ENCODE measurements around the gene STK32B.

Gene STK32B

DNA sequence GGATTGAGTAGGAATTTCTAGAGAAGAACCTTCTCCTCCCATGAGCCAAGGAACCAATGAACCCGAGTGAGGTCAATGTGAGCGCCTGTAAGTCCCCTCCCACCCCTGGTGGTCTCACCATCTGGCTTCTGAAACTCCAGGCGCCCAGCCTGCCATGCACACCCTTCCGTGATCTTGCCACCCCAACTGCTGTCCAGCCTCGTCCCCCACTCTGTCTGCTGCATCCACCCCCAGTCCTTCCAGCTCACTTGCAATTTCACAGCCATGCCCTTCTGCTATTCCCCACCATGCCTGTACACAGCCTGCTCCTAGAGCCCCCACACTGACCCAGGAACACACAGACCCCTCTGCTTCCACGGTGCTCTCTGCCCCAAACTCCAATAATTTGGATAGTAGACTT, 323.7 kb downstream of the STK32B start:
- H3K27me3 Mint-ChIP-seq, result no peaks in the 10 kb centered on the region
- no peaks in the 10 kb centered on the region for H3K4me1 Mint-ChIP-seq (ENCODE audit: low read depth)
- no peaks in the 10 kb centered on the region for H3K36me3 Mint-ChIP-seq (ENCODE audit: low read depth)
- H3K4me3 Mint-ChIP-seq, result no peak overlapping the region
- peaks cover 5% of the 10 kb centered on the region for H3K9me3 Mint-ChIP-seq
- no peak overlapping the region for H3K27ac Mint-ChIP-seq

DNA sequence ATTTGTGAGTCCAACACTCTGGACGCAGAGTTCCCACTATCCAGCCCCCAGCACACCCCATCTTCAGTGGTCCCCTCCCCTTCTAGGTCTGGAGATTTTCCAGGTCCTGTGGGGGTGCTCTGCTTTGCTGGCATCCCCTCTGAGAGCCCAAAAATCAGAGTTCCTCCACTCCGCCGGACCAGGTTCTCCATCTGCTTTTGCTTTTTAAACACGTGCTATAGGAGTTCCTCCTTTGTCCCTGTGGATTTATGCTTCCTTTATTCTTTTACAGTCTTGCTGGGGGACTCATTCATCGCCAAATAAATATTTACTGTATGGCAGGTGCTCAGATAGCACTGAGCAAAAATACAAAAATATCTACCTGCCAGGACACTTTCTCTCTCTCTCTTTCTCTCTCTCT, 324.7 kb downstream of the STK32B start:
- H3K4me1 Mint-ChIP-seq (ENCODE audit: low read depth), result no peaks in the 10 kb centered on the region
- H3K9me3 Mint-ChIP-seq, result peaks cover 5% of the 10 kb centered on the region
- H3K4me3 Mint-ChIP-seq, result no peak overlapping the region
- no peak overlapping the region for H3K27ac Mint-ChIP-seq
- no peaks in the 10 kb centered on the region for H3K27me3 Mint-ChIP-seq
- H3K36me3 Mint-ChIP-seq (ENCODE audit: low read depth), result no peaks in the 10 kb centered on the region

DNA sequence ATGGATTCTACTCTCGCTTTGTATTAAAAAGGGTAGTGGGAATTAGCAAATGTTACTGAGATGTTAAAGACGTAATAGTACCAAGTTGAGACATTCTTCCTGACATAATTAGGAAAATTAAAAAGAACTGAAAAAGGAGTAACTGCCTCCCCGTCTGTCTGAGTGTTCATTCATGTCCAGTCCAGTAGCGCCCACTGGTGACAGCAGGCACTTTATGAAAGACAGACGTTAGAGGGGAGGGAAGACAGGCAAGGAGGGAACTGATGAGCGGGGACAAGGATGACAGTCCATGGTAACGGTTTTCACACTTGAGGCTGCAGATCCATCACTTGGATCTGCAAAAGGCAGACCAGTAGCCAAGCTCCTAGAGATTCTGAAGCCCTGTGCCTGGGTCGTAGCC, 326.7 kb downstream of the STK32B start:
- Mint-ChIP-seq H3K27me3 (no peaks in the 10 kb centered on the region), H3K27ac (no peak overlapping the region), H3K4me1 (ENCODE audit: low read depth) (no peaks in the 10 kb centered on the region), H3K9me3 (peaks cover 5% of the 10 kb centered on the region), H3K36me3 (ENCODE audit: low read depth) (no peaks in the 10 kb centered on the region), H3K4me3 (no peak overlapping the region)

DNA sequence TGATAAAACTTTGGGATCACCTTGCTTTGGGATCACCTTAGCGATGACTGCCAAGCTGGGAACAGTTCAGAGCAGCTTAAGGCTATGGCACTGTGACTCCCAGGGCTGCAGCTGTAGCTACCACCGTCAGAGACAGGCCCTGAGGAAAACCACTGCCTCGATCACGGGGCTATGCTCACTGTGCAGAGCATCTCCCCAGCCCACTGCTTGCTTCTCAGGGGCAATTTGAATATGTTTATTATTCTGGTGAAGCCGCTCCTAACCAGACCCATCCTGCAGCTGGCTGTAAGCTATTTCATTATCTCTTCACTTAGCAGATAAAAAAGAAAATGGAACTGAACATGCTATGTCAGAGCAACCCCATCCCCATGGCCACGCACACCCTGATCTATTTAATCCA, 328.6 kb downstream of the STK32B start:
- Mint-ChIP-seq H3K36me3 (ENCODE audit: low read depth) (no peaks in the 10 kb centered on the region), H3K27me3 (no peaks in the 10 kb centered on the region), H3K4me3 (no peak overlapping the region), H3K27ac (no peak overlapping the region), H3K9me3 (no peaks in the 10 kb centered on the region), H3K4me1 (ENCODE audit: low read depth) (no peaks in the 10 kb centered on the region)

DNA sequence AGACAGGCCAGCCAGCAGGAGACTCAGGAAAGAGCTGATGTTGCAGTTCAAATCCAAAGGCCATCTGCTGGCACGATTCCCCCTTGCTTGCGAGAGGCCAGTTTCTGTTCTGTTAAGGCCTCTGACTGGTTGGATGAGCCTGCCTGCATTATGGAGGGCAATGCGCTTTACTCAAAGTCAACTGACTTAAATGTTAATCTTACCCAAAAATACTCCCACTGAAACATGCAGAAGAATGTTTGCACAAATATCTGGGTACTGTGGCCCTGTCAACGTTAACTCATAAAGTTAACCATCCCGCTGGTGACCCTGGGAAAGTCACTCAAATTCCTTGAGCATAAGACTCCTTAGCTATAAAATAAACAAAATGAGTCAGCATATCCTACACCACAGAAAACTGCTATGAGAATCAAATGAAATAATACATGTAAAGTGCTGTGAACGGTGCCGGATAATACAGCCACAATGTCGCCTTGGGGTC, 330.7 kb downstream of the STK32B start:
- no peaks in the 10 kb centered on the region for H3K27me3 Mint-ChIP-seq
- H3K4me1 Mint-ChIP-seq (ENCODE audit: low read depth), result no peaks in the 10 kb centered on the region
- H3K9me3 Mint-ChIP-seq, result no peaks in the 10 kb centered on the region
- no peaks in the 10 kb centered on the region for H3K36me3 Mint-ChIP-seq (ENCODE audit: low read depth)
- no peak overlapping the region for H3K4me3 Mint-ChIP-seq
- no peak overlapping the region for H3K27ac Mint-ChIP-seq

DNA sequence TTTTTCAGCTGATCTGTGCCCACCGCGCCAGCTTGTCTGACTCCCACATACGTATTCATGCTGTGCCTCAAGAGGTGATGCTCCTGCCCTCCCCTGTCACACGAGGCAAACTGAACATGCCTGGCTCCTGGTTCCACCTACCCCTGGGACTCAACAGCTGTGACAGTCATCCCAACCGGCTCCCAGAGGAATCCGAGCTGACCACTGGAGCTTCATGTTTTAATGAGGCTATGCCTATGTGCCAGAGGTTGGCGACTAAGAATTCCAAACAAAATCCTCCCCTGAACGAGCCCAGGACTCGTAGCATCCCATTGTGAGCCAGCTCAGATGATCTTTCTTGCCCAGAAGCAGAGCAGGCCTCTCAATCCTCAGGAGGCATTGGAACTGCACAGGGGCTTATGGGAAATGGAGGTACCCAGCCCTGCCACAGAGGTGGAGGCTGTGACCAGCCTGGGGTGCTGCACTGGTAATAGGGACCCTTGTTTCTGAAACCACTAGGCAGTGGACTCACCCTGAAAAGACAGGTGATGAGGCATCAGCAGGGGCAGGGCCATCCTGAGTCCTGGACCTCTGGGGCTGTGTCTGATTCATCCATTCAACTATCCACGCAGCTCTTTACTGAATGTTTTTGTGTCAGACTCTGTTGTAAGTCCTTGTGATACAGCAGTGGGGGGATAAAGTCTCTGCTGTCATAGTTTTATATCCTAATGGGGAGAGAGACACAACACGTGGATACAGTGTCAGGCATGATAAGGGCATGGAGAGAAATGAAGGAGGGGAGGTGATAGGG, 332.1 kb downstream of the STK32B start:
- Mint-ChIP-seq H3K4me1 (ENCODE audit: low read depth) (no peaks in the 10 kb centered on the region), H3K9me3 (no peaks in the 10 kb centered on the region), H3K36me3 (ENCODE audit: low read depth) (no peaks in the 10 kb centered on the region), H3K27me3 (no peaks in the 10 kb centered on the region), H3K27ac (no peak overlapping the region), H3K4me3 (no peak overlapping the region)

DNA sequence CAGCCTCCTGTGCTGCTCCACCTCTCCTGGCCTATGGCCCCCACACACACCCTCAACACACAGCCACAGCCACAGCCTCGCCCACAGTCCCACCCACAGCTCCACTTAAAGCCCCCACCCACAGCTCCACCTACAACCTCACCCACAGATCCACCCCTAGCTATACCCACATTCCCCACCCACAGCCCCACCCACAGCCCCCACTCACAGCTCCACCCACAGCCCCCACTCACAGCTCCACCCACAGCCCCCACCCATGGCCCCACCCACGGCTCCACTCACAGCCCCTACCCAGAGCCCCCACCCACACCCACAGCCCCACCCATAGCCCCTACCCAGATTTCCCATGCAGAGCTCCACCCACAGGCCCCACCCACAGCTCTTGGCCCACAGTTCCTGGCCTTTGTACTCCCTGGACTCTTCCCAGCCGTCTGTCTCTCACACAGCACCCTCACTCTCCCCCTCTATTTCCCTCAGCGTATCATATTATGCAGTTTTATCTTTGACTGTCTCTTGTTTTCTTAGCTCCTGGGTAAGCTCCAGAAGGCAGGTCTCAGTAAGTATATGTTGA, 334.5 kb downstream of the STK32B start:
- Mint-ChIP-seq H3K4me1 (ENCODE audit: low read depth) (no peaks in the 10 kb centered on the region), H3K9me3 (no peaks in the 10 kb centered on the region), H3K36me3 (ENCODE audit: low read depth) (no peaks in the 10 kb centered on the region), H3K4me3 (no peak overlapping the region), H3K27ac (no peak overlapping the region), H3K27me3 (no peaks in the 10 kb centered on the region)

DNA sequence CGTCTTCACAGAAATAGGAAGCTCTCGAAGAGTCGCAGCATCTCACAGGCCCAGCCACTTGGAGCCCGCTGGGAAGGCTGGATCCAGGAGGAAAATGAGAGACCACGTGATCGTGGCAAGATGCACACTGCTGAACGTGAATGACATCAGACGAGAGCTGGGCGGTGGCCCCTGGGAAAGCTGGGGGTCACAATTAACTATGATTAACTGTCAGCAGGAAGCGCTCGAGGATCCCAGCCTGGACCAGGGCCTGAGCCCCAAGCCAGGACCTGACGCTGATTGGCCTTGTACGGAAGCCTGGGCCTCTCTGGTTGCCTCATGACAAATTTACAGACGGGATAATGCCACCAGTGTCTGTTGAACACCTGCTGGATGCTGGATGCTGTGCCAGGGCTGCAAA, 335.6 kb downstream of the STK32B start:
- Mint-ChIP-seq H3K9me3 (no peaks in the 10 kb centered on the region), H3K27me3 (no peaks in the 10 kb centered on the region), H3K4me3 (no peak overlapping the region), H3K36me3 (ENCODE audit: low read depth) (no peaks in the 10 kb centered on the region), H3K27ac (no peak overlapping the region), H3K4me1 (ENCODE audit: low read depth) (no peaks in the 10 kb centered on the region)

DNA sequence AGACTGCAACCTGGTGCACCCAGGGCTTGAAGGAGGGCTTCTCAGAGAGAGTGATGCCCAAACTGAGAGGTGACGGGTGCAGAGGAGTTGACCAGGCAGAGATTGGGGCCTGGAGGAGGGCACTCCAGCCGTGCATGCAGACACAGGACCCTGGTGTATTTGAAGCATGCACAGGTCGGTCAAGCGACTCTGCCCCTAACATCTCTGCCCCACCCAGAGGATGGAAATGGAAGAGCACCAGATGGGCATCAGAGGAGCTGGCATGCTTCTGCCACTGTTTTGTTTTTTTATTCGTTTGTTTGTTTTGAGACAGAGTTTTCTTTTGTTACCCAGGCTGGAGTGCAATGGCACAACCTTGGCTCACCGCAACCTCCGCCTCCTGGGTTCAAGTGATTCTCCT, 336.2 kb downstream of the STK32B start:
- Mint-ChIP-seq H3K27ac (no peak overlapping the region), H3K9me3 (no peaks in the 10 kb centered on the region), H3K27me3 (no peaks in the 10 kb centered on the region), H3K36me3 (ENCODE audit: low read depth) (no peaks in the 10 kb centered on the region), H3K4me1 (ENCODE audit: low read depth) (no peaks in the 10 kb centered on the region), H3K4me3 (no peak overlapping the region)

DNA sequence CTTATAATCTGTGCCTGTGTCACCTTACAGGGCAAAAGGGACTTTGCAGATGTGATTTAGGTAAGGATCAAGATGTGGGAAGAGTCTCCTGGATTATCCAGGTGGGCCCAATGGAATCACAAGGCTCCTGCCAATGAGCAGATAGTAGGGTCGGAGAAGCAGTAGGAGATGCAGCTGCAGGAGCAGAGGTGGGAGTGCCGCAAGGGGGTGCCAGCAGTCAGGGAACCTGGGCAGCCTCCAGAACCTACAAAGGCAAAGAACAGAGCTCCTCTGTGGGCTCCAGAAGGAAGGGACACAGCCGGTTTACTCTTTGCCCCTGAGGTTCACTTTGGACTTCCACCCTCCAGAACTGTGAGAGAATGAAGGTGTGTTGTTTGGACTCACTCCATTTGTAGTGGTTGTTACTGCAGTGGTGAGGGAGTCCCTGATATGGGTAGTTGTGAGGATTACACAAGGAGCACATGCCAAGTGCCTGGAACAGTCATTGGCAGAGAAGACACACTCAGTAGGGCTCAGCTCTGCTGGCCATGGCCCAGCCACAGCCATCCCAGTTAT, 338.6 kb downstream of the STK32B start:
- H3K9me3 Mint-ChIP-seq, result no peaks in the 10 kb centered on the region
- no peak overlapping the region for H3K4me3 Mint-ChIP-seq
- no peaks in the 10 kb centered on the region for H3K4me1 Mint-ChIP-seq (ENCODE audit: low read depth)
- no peaks in the 10 kb centered on the region for H3K27me3 Mint-ChIP-seq
- H3K27ac Mint-ChIP-seq, result no peak overlapping the region
- no peaks in the 10 kb centered on the region for H3K36me3 Mint-ChIP-seq (ENCODE audit: low read depth)

DNA sequence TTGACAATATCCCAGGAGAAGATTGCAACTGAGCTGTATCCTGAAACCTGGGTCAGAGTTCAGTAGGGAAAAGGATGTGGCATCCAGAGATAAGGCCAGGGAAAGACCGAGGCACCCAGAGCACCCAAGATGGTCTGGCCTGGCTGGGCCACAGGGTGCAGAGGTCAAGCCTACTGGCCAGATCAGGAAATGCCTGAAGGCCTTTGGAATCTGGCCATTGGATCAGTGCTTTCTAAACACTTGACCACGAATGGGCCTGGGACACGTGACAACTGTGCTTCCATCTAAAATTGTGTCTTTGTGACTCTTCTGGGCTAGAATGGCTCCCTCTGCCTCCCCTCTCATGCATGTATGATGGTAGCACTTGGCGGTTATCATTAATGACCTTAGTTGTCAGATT, 340.2 kb downstream of the STK32B start:
- no peaks in the 10 kb centered on the region for H3K9me3 Mint-ChIP-seq
- no peaks in the 10 kb centered on the region for H3K36me3 Mint-ChIP-seq (ENCODE audit: low read depth)
- H3K27ac Mint-ChIP-seq, result no peak overlapping the region
- H3K27me3 Mint-ChIP-seq, result no peaks in the 10 kb centered on the region
- H3K4me1 Mint-ChIP-seq (ENCODE audit: low read depth), result no peaks in the 10 kb centered on the region
- no peak overlapping the region for H3K4me3 Mint-ChIP-seq

DNA sequence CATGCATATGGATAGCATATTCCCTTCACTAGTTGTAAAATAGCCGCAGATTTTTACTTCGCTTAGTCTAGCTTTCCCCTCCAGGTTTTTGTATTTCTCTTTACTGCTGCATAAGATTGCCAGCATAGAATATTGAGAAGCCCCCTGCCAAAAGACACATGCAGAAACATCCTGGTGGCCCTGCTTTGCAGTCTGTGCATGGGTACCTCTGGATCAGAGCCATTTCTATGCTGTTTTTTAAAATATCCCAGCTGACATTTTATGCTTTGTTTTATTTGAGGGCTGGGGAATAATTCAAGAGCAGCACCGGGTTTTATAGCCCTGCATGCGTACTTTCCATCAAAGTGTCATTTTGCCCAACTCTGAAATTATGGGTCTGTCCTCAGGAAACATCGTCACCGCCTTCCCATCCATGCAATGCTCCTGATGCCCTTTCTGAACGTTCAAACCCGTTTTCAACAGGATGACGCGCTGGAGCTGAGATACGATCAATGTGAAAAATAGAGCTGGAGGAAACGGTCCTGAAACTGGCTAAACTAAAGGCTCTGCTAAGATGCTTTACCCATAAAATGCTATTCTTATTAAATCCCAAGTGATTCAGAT, 342.7 kb downstream of the STK32B start:
- H3K4me1 Mint-ChIP-seq (ENCODE audit: low read depth), result no peaks in the 10 kb centered on the region
- no peaks in the 10 kb centered on the region for H3K36me3 Mint-ChIP-seq (ENCODE audit: low read depth)
- H3K4me3 Mint-ChIP-seq, result no peak overlapping the region
- no peaks in the 10 kb centered on the region for H3K9me3 Mint-ChIP-seq
- H3K27ac Mint-ChIP-seq, result no peak overlapping the region
- H3K27me3 Mint-ChIP-seq, result no peaks in the 10 kb centered on the region

DNA sequence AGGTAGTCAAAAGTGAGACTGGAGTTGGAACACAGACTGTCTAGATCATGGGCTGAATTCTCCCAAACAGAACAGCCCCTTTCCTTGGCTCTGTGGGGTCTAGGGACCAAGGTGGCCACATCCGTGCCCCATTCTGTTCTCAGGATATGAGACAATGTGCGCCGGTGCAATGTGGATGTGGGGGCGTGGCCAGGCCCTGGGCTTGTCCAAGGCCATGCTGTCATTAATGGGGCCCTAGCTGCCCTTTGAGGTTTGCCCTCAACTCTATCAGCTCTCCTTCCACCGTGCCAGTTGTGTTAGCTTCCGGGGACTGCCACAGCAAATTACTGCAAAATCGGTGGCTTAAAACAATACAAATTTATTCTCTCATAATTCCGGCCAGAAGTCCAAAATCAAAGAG, 344.5 kb downstream of the STK32B start:
- Mint-ChIP-seq H3K27me3 (no peaks in the 10 kb centered on the region), H3K4me1 (ENCODE audit: low read depth) (no peaks in the 10 kb centered on the region), H3K27ac (no peak overlapping the region), H3K9me3 (no peaks in the 10 kb centered on the region), H3K36me3 (ENCODE audit: low read depth) (no peaks in the 10 kb centered on the region), H3K4me3 (no peak overlapping the region)

DNA sequence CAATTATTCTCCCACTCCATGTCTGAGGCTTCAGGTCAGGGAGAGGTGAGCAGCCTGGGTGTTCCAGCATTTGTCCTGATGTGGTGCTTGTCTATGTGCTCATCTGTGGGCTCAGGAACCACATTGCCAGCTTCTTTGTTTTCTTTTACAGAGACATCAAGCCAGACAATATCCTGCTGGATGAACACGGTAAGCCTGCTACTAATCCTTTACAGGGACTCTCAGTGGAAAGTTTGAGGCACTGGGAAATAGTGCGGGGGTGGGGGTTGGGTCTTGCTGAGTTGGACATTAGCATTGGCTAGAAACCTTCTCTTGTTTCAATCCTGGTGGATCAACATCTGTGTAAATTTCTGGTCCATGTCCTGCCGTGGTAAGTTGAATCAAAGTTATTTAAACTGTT, 346.8 kb downstream of the STK32B start:
- Mint-ChIP-seq H3K4me1 (ENCODE audit: low read depth) (no peaks in the 10 kb centered on the region), H3K27me3 (no peaks in the 10 kb centered on the region), H3K27ac (no peak overlapping the region), H3K9me3 (no peaks in the 10 kb centered on the region), H3K36me3 (ENCODE audit: low read depth) (no peaks in the 10 kb centered on the region), H3K4me3 (no peak overlapping the region)

DNA sequence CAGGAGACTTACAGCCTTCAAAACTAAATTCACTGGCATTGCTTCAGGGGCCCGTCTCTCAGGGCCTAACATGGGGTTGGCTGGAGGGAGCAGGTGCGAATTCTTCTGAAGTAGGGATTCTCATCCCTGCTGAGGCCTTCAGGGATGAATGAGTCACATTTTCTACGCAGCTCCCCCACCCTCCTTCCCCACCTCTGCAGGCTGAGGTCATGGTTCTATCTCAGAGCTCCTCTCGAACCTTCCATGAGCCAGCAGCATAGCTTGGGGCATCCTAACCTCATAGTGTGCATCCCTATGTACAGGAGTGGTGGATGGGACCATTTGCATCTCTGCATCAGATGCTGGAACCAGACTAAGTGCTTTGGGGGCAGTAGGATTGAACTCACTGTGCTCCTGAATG, 347.8 kb downstream of the STK32B start:
- Mint-ChIP-seq H3K4me1 (ENCODE audit: low read depth) (no peaks in the 10 kb centered on the region), H3K36me3 (ENCODE audit: low read depth) (no peaks in the 10 kb centered on the region), H3K9me3 (no peaks in the 10 kb centered on the region), H3K4me3 (no peak overlapping the region), H3K27ac (no peak overlapping the region), H3K27me3 (no peaks in the 10 kb centered on the region)

Data from stimulated activated naive CD8-positive, alpha-beta T cell treated with anti-CD3 and anti-CD28 coated beads, Interleukin-15, Interleukin-2, amounts not matched to agents 100 ng/mL and 50 ng/mL, for 24 hours (primary cell).